Brain microvascular endothelial cell (primary cell): ENCODE measurements around the gene SLC46A3.

Source experiments
- DNase-seq: peaks from one replicate; pipeline ENCODE4 v3.0.0-alpha.2; 2020
- H3K27ac ChIP-seq: fragments of 250-450 bp; sonication (Bioruptor Pico); 2 replicates; pipeline ENCODE4 v1.5.1; 2020; ENCODE audit warnings: mild to moderate bottlenecking, moderate library complexity
- H3K27me3 ChIP-seq: fragments of 250-450 bp; sonication (Bioruptor Pico); replicated peaks from 2 replicates; pipeline ENCODE4 v1.5.1; 2020; ENCODE audit warnings: mild to moderate bottlenecking
- H3K36me3 ChIP-seq: fragments of 250-450 bp; sonication (Bioruptor Pico); replicated peaks from 2 replicates; pipeline ENCODE4 v1.5.1; 2020; ENCODE audit warnings: mild to moderate bottlenecking
- H3K4me3 ChIP-seq: 2 replicates; pipeline ENCODE4 v1.5.1; 2011; ENCODE audit warnings: low read depth, mild to moderate bottlenecking, control low read depth, low read length, moderate library complexity
- CTCF ChIP-seq: IDR thresholded peaks from 2 replicates; pipeline ENCODE4 v1.5.1; 2011; ENCODE audit warnings: low read depth, mild to moderate bottlenecking, moderate library complexity, low read length, control low read depth, inconsistent platforms; ENCODE audit errors: missing control alignments
- in situ Hi-C: cut with HindIII; loops from 2 replicates; pipeline ENCODE4 v1.10.0; 2017; ENCODE audit warnings: low sequenced_read_pairs, low pct_ligation_motif_present

The SLC46A3 gene

GRCh38 chr13:28718543-28719226, at the start of gene SLC46A3:
SLC46A3 (minus strand) TSS chr13:28718970; CDS start chr13:28717998, 972 bp downstream.
- H3K27me3 ChIP-seq = no peaks in the 10 kb centered on the region
- H3K36me3 ChIP-seq = no peaks in the 10 kb centered on the region
- peak; percentile 3 for TF ChIP-seq CTCF
- H3K27ac ChIP-seq = peak within 1 kb of the TSS; percentile 90
- peak; percentile 100 for DNase-seq
- H3K4me3 ChIP-seq = peak within 1 kb of the TSS; percentile 84
- in situ Hi-C loops = no loop called here

GRCh38 chr13:28763887-28764286, 45.1 kb upstream of the SLC46A3 start:
- in situ Hi-C loops = no loop called here
- Histone ChIP-seq H3K4me3 (no peak overlapping the region), H3K36me3 (no peaks in the 10 kb centered on the region), H3K27me3 (no peaks in the 10 kb centered on the region), H3K27ac (no peak overlapping the region)
- no peak for DNase-seq
- TF ChIP-seq CTCF = no peak

- H3K27ac ChIP-seq = no peak overlapping the region
- no peak for TF ChIP-seq CTCF
- in situ Hi-C loops = no loop called here
- no peaks in the 10 kb centered on the region for H3K36me3 ChIP-seq
- no peaks in the 10 kb centered on the region for H3K27me3 ChIP-seq
- no peak for DNase-seq
- no peak overlapping the region for H3K4me3 ChIP-seq
Measured at GRCh38 chr13:28761586-28761985, 42.8 kb upstream of the SLC46A3 start.

GRCh38 chr13:28755546-28755870, 36.7 kb upstream of the SLC46A3 start:
- TF ChIP-seq CTCF = no peak
- H3K27ac ChIP-seq = no peak overlapping the region
- DNase-seq = no peak
- in situ Hi-C loops = no loop called here
- H3K27me3 ChIP-seq = no peaks in the 10 kb centered on the region
- no peak overlapping the region for H3K4me3 ChIP-seq
- no peaks in the 10 kb centered on the region for H3K36me3 ChIP-seq

- peak; percentile 32 for DNase-seq
- TF ChIP-seq CTCF = peak; percentile 40
- no peak overlapping the region for H3K4me3 ChIP-seq
- H3K27ac ChIP-seq = no peak overlapping the region
- H3K36me3 ChIP-seq = no peaks in the 10 kb centered on the region
- no peaks in the 10 kb centered on the region for H3K27me3 ChIP-seq
- in situ Hi-C loops = no loop called here
Measured at GRCh38 chr13:28754698-28755545, 36.2 kb upstream of the SLC46A3 start.

GRCh38 chr13:28753946-28754345, 35.2 kb upstream of the SLC46A3 start:
- Histone ChIP-seq H3K4me3 (no peak overlapping the region), H3K27me3 (no peaks in the 10 kb centered on the region), H3K27ac (peak overlapping the region; percentile 40), H3K36me3 (no peaks in the 10 kb centered on the region)
- TF ChIP-seq CTCF = no peak
- in situ Hi-C loops = no loop called here
- DNase-seq = no peak
